ENCODE measurements around the gene FKBP3. TPM values are rescaled to one million over a fixed set of nuclear protein-coding genes. Genes with fewer than 3 reads are reported as not detected.

The FKBP3 gene
- total and polyA plus RNA-seq, 2 of the 13 experiments (the other 11 are each of a cell fraction or from before 2014, with no cell fraction given) = 57.0 to 87.6 TPM

DNA sequence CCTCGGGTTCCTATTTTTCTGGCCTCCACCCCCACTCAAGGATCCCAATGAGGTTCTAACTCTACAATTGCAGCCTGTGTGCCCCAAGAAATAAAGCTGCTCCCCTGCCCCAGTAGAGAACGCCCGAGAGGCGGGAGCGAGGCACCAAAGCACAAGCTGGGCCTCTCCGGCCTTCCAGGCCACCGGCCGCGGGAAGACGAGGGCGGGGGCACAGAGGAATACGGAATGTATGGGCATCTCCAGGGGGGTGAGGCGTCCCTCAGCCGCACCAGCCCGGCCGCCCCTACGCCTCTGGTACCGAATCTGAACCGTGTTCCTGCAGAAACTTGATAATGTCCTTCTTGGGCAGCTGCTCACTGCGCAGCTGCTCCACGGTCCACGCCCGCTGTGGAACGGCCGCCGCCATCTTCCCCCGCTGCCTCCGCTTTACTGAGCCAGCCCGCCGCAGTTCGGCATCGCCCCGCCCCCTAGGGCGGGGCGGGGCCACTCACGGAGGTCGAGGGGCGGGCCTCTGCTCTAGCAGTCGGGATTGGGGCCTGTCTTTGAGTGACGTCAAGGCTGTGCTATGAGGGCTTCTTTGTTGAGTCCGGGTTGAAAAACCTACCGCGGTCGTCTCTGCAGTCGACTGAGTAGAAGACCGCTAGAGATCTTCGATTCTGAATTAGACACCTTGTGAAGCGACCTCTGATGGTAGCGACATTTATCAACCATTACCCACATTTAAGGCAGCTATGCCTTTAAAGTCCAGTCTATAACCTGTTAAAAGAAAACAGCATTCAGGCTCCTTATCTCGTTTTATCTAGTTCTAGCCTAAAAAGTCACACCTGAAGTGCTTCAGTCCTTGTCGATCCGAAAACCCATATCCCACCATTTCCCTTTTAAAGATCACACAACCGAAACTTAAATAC lies at the start of gene FKBP3 (continued):
- no peak for TF ChIP-seq RFX5 (IDR thresholded peaks at IDR 0.05; ENCODE audit: low read depth, low read length)
- TF ChIP-seq MXD4 (CRISPR knock-in tag; IDR thresholded peaks at IDR 0.05) = peak; percentile 35; the same call in 1 of the 2 replicates
- TF ChIP-seq SRY (CRISPR knock-in tag; IDR thresholded peaks at IDR 0.05) = peak; percentile 70; the same call in 1 of the 2 replicates
- TF ChIP-seq GFI1 (CRISPR knock-in tag; IDR thresholded peaks at IDR 0.05; ENCODE audit: borderline replicate concordance) = peak; percentile 41; the same call in 1 of the 2 replicates
- 0 out of 2 replicates have a peak, but pooled peaks have one; percentile 16 for TF ChIP-seq ZNF317 (CRISPR knock-in tag; IDR thresholded peaks at IDR 0.05)
- no peak for TF ChIP-seq MAFG (CRISPR knock-in tag; IDR thresholded peaks at IDR 0.05)
- peak; percentile 76; the same call in 1 of the 2 replicates for TF ChIP-seq FLYWCH1 (CRISPR knock-in tag; IDR thresholded peaks at IDR 0.05)
- peak; percentile 64; the same call in 1 of the 2 replicates for TF ChIP-seq SAFB2 (CRISPR knock-in tag; IDR thresholded peaks at IDR 0.05; ENCODE audit: borderline replicate concordance, low read depth)
- TF ChIP-seq ZNF713 (CRISPR knock-in tag; IDR thresholded peaks at IDR 0.05) = no peak
- TF ChIP-seq ZNF839 (CRISPR knock-in tag; IDR thresholded peaks at IDR 0.05; ENCODE audit: borderline replicate concordance) = no peak
- peak; percentile 88 for TF ChIP-seq NFYC (CRISPR knock-in tag; IDR thresholded peaks at IDR 0.05)
- no peak for TF ChIP-seq ZNF788 (CRISPR knock-in tag; IDR thresholded peaks at IDR 0.05; ENCODE audit: borderline replicate concordance)
- TF ChIP-seq, protein P1, sequence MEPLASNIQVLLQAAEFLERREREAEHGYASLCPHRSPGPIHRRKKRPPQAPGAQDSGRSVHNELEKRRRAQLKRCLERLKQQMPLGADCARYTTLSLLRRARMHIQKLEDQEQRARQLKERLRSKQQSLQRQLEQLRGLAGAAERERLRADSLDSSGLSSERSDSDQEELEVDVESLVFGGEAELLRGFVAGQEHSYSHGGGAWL (CRISPR knock-in tag; IDR thresholded peaks at IDR 0.05) = peak; percentile 67; the same call in 1 of the 2 replicates
- TF ChIP-seq, protein P2, sequence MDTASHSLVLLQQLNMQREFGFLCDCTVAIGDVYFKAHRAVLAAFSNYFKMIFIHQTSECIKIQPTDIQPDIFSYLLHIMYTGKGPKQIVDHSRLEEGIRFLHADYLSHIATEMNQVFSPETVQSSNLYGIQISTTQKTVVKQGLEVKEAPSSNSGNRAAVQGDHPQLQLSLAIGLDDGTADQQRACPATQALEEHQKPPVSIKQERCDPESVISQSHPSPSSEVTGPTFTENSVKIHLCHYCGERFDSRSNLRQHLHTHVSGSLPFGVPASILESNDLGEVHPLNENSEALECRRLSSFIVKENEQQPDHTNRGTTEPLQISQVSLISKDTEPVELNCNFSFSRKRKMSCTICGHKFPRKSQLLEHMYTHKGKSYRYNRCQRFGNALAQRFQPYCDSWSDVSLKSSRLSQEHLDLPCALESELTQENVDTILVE (CRISPR knock-in tag; IDR thresholded peaks at IDR 0.05) = no peak
- peak; percentile 93 for TF ChIP-seq NFYB (CRISPR knock-in tag; IDR thresholded peaks at IDR 0.05)
- TF ChIP-seq POLR2AphosphoS2 (IDR thresholded peaks at IDR 0.05; ENCODE audit: low read depth, low read length) = 0 out of 2 replicates have a peak, but pooled peaks have one; percentile 61
- TF ChIP-seq ZC3H13 (CRISPR knock-in tag; IDR thresholded peaks at IDR 0.05) = no peak
- TF ChIP-seq SMYD3 (CRISPR knock-in tag; IDR thresholded peaks at IDR 0.05) = peak; percentile 64; the same call in 1 of the 2 replicates
- peak; percentile 30; the same call in 1 of the 2 replicates for TF ChIP-seq ZNF563 (CRISPR knock-in tag; IDR thresholded peaks at IDR 0.05)
- TF ChIP-seq, protein P3, sequence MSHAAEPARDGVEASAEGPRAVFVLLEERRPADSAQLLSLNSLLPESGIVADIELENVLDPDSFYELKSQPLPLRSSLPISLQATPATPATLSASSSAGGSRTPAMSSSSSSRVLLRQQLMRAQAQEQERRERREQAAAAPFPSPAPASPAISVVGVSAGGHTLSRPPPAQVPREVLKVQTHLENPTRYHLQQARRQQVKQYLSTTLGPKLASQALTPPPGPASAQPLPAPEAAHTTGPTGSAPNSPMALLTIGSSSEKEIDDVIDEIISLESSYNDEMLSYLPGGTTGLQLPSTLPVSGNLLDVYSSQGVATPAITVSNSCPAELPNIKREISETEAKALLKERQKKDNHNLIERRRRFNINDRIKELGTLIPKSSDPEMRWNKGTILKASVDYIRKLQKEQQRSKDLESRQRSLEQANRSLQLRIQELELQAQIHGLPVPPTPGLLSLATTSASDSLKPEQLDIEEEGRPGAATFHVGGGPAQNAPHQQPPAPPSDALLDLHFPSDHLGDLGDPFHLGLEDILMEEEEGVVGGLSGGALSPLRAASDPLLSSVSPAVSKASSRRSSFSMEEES (CRISPR knock-in tag; IDR thresholded peaks at IDR 0.05) = peak; percentile 59; the same call in 1 of the 2 replicates
- TF ChIP-seq, protein P4, sequence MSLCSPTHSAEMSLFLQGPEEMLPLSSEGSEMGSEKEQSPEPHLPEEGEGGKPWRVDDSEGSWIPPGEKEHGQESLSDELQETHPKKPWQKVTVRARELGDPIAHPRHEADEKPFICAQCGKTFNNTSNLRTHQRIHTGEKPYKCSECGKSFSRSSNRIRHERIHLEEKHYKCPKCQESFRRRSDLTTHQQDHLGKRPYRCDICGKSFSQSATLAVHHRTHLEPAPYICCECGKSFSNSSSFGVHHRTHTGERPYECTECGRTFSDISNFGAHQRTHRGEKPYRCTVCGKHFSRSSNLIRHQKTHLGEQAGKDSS (CRISPR knock-in tag; IDR thresholded peaks at IDR 0.05; ENCODE audit: borderline replicate concordance, low read depth) = peak; percentile 91
- TF ChIP-seq, protein P5, sequence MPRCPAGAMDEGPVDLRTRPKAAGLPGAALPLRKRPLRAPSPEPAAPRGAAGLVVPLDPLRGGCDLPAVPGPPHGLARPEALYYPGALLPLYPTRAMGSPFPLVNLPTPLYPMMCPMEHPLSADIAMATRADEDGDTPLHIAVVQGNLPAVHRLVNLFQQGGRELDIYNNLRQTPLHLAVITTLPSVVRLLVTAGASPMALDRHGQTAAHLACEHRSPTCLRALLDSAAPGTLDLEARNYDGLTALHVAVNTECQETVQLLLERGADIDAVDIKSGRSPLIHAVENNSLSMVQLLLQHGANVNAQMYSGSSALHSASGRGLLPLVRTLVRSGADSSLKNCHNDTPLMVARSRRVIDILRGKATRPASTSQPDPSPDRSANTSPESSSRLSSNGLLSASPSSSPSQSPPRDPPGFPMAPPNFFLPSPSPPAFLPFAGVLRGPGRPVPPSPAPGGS (CRISPR knock-in tag; IDR thresholded peaks at IDR 0.05) = peak; percentile 47; the same call in 1 of the 2 replicates
- TF ChIP-seq ZNF160 (CRISPR knock-in tag; IDR thresholded peaks at IDR 0.05) = no peak
- TF ChIP-seq ZKSCAN8 (CRISPR knock-in tag; IDR thresholded peaks at IDR 0.05; ENCODE audit: borderline replicate concordance) = 0 out of 2 replicates have a peak, but pooled peaks have one; percentile 16
